Small intestine (tissue), 4 donors: ENCODE results near the gene PRSS22. TPM values are rescaled to one million over a fixed set of nuclear protein-coding genes. Genes with fewer than 3 reads are reported as not detected.

ENCODE experiments used
- polyA plus RNA-seq, 4 donors: library from polyadenylated mRNA; stranded (reverse) in 3 of 4; unstranded in 1 of 4; fragments of 200-250 nt in 3 of 4; fragments of 120-200 nt in 1 of 4; gene quantifications; one replicate each; pipeline versions ENCODE4 v1.2.1 to v1.2.3, GENCODE V29; 2013
- donor health status: healthy with polysubstance abuse.
- donor health status: Bipolar disorder and iron deficiency.
- donor health status: healthy.

PRSS22 gene
- polyA plus RNA-seq, 4 donors: 0.45 to 3.9 (median 1.1) TPM

Other genes with a start within 250 kb of the PRSS22 start
- gene KCTD5, start 175.6 kb downstream of the PRSS22 start, polyA plus RNA-seq: 10 to 100 TPM; 19.0 to 41.2 (median 29.9) TPM
- 1 to 10 TPM in 1 of 4 donors, under 1 TPM in 1, not detected in 2; 0.65 to 1.3 TPM for gene PRSS27, start 137.9 kb downstream of the PRSS22 start, polyA plus RNA-seq
- gene SRRM2, start 105.5 kb downstream of the PRSS22 start, polyA plus RNA-seq: 100 to 1,000 TPM; 329 to 655 (median 496) TPM
- gene ELOB, start 80.9 kb downstream of the PRSS22 start, polyA plus RNA-seq: 100 to 1,000 TPM; 166 to 718 (median 396) TPM
- gene PRSS33, start 70.6 kb downstream of the PRSS22 start, polyA plus RNA-seq: under 1 TPM in 1 of 4 donors, not detected in 3; 0.03 TPM
- gene PRSS41, start 59.7 kb downstream of the PRSS22 start, polyA plus RNA-seq: not detected
- gene PRSS21, start 40.9 kb downstream of the PRSS22 start, polyA plus RNA-seq: under 1 TPM in 2 of 4 donors, not detected in 2; 0.15 to 0.19 TPM
- 10 to 100 TPM in 3 of 4 donors, 1 to 10 TPM in 1; 5.2 to 19.9 (median 15.0) TPM for gene ZG16B, start 27.9 kb downstream of the PRSS22 start, polyA plus RNA-seq
- 10 to 100 TPM in 3 of 4 donors, 1 to 10 TPM in 1; 9.1 to 30.2 (median 23.3) TPM for gene FLYWCH2, start 25.0 kb upstream of the PRSS22 start, polyA plus RNA-seq
- gene FLYWCH1, start 53.8 kb upstream of the PRSS22 start, polyA plus RNA-seq: 10 to 100 TPM; 13.0 to 18.8 (median 14.9) TPM
- gene KREMEN2, start 106.1 kb upstream of the PRSS22 start, polyA plus RNA-seq: under 1 TPM in 3 of 4 donors, not detected in 1; 0.15 to 0.54 (median 0.47) TPM
- 10 to 100 TPM in 2 of 4 donors, 1 to 10 TPM in 2; 1.4 to 19.4 (median 6.9) TPM for gene PAQR4, start 111.2 kb upstream of the PRSS22 start, polyA plus RNA-seq
- gene PKMYT1, start 122.3 kb upstream of the PRSS22 start, polyA plus RNA-seq: 10 to 100 TPM in 2 of 4 donors, 1 to 10 TPM in 2; 2.5 to 24.7 (median 7.0) TPM
- 1 to 10 TPM in 2 of 4 donors, under 1 TPM in 2; 0.76 to 2.7 (median 0.99) TPM for gene CLDN9, start 154.8 kb upstream of the PRSS22 start, polyA plus RNA-seq
- gene CLDN6, start 160.0 kb upstream of the PRSS22 start, polyA plus RNA-seq: 10 to 100 TPM in 1 of 4 donors, under 1 TPM in 1, not detected in 2; 0.04 to 24.4 TPM
- gene TNFRSF12A, start 162.2 kb upstream of the PRSS22 start, polyA plus RNA-seq: 100 to 1,000 TPM in 2 of 4 donors, 10 to 100 TPM in 2; 27.4 to 259 (median 80.2) TPM
- 100 to 1,000 TPM in 1 of 4 donors, 10 to 100 TPM in 3; 51.5 to 119 (median 57.0) TPM for gene HCFC1R1, start 165.8 kb upstream of the PRSS22 start, polyA plus RNA-seq
- 10 to 100 TPM; 35.9 to 51.4 (median 45.0) TPM for gene THOC6, start 165.9 kb upstream of the PRSS22 start, polyA plus RNA-seq
- 10 to 100 TPM; 19.1 to 47.8 (median 33.5) TPM for gene BICDL2, start 178.8 kb upstream of the PRSS22 start, polyA plus RNA-seq
- 1 to 10 TPM in 1 of 4 donors, under 1 TPM in 3; 0.54 to 3.4 (median 0.78) TPM for gene MMP25, start 188.4 kb upstream of the PRSS22 start, polyA plus RNA-seq
- 1,000 to 10,000 TPM in 1 of 4 donors, 100 to 1,000 TPM in 3; 127 to 1,061 (median 507) TPM for gene IL32, start 207.5 kb upstream of the PRSS22 start, polyA plus RNA-seq
- under 1 TPM in 2 of 4 donors, not detected in 2; 0.03 to 0.46 TPM for gene ZSCAN10, start 241.1 kb upstream of the PRSS22 start, polyA plus RNA-seq